Measurements from ENCODE around the gene CTTNBP2NL.
"Not testable (repeated sequence)": the region's sequence is repeated elsewhere in the genome, so short reads cannot be mapped to it uniquely, and the experiment has no call there.

CTTNBP2NL gene

GRCh38 chr1:112466078-112466660 is 70.2 kb downstream of the CTTNBP2NL start:
- DNase-seq, result peak; percentile 91 to 92

GRCh38 chr1:112470324-112470723 is 74.3 kb downstream of the CTTNBP2NL start:
- not testable (repeated sequence) for DNase-seq

- no peak for DNase-seq
Observed at GRCh38 chr1:112470966-112471365, 75.0 kb downstream of the CTTNBP2NL start.

- DNase-seq, result no peak
Observed at GRCh38 chr1:112472142-112472541, 76.1 kb downstream of the CTTNBP2NL start.

GRCh38 chr1:112477550-112477949 is 81.5 kb downstream of the CTTNBP2NL start:
- no peak for DNase-seq

GRCh38 chr1:112478314-112478713 is 82.3 kb downstream of the CTTNBP2NL start:
- DNase-seq, result no peak

- DNase-seq, result not testable (repeated sequence)
Observed at GRCh38 chr1:112486063-112486462, 90.0 kb downstream of the CTTNBP2NL start.

- DNase-seq, result not testable (repeated sequence)
Observed at GRCh38 chr1:112487686-112488085, 91.7 kb downstream of the CTTNBP2NL start.

GRCh38 chr1:112488141-112488540 is 92.1 kb downstream of the CTTNBP2NL start:
- no peak for DNase-seq

GRCh38 chr1:112492076-112492475 is 96.1 kb downstream of the CTTNBP2NL start:
- no peak for DNase-seq

- DNase-seq, result no peak
Observed at GRCh38 chr1:112493351-112493750, 97.3 kb downstream of the CTTNBP2NL start.

- DNase-seq, result no peak
Observed at GRCh38 chr1:112496290-112496689, 100.3 kb downstream of the CTTNBP2NL start.

GRCh38 chr1:112501810-112502641 is 106.0 kb downstream of the CTTNBP2NL start:
- DNase-seq, result peak in 1 of 2 experiments; percentile 17

GRCh38 chr1:112502826-112503225 is 106.8 kb downstream of the CTTNBP2NL start:
- no peak for DNase-seq

- DNase-seq, result no peak
Observed at GRCh38 chr1:112504001-112504660, 108.1 kb downstream of the CTTNBP2NL start.

- DNase-seq, result no peak
Observed at GRCh38 chr1:112504661-112505399, 108.8 kb downstream of the CTTNBP2NL start.

GRCh38 chr1:112505400-112505785 is 109.4 kb downstream of the CTTNBP2NL start:
- no peak for DNase-seq

GRCh38 chr1:112505878-112506277 is 109.9 kb downstream of the CTTNBP2NL start:
- no peak for DNase-seq

- no peak for DNase-seq
Observed at GRCh38 chr1:112506306-112506705, 110.3 kb downstream of the CTTNBP2NL start.

- DNase-seq, result no peak
Observed at GRCh38 chr1:112506731-112507130, 110.7 kb downstream of the CTTNBP2NL start.

GRCh38 chr1:112507336-112507735 is 111.3 kb downstream of the CTTNBP2NL start:
- no peak for DNase-seq

GRCh38 chr1:112507921-112508277 is 111.9 kb downstream of the CTTNBP2NL start:
- no peak for DNase-seq
